ENCODE data around the gene RAD51B.

Gene RAD51B

GRCh38 chr14:68444449-68445168 is 625.0 kb downstream of the RAD51B start:
- H3K36me3 ChIP-seq = no peaks in the 10 kb centered on the region
- peak overlapping the region in 9 of 11 experiments; percentile 25 to 98 (median 97); a peak in 18 of 22 replicates for H3K27ac ChIP-seq
- H3K27me3 ChIP-seq = no peaks in the 10 kb centered on the region
- TF ChIP-seq Cebpa-rat (IDR thresholded peaks at IDR 0.05) = no peak
- H3K4me2 ChIP-seq = peak overlapping the region; percentile 27 to 97 (median 78)
- no peaks in the 10 kb centered on the region for H4K20me1 ChIP-seq
- H3K4me3 ChIP-seq = peak overlapping the region in 1 of 10 experiments; percentile 30; a peak in 1 of 20 replicates
- peaks cover 0 to 11% (median 5%) of the 10 kb centered on the region in 11 experiments; a peak in 10 of 22 replicates for H3K9me3 ChIP-seq (replicated peaks in 1 of 11)
- peak overlapping the region in 7 of 11 experiments; percentile 18 to 89 (median 75); a peak in 15 of 22 replicates for H3K9ac ChIP-seq
- H3K4me1 ChIP-seq = peaks cover 65 to 82% (median 79%) of the 10 kb centered on the region in 10 experiments

GRCh38 chr14:68446243-68447040 is 626.9 kb downstream of the RAD51B start:
- Histone ChIP-seq H3K4me1 (peaks cover 75 to 100% (median 95%) of the 10 kb centered on the region in 10 experiments), H3K36me3 (no peaks in the 10 kb centered on the region), H3K27ac (peak overlapping the region in 9 of 11 experiments; percentile 13 to 98 (median 97); a peak in 16 of 22 replicates), H4K20me1 (no peaks in the 10 kb centered on the region), H3K4me2 (peak overlapping the region in 9 of 11 experiments; percentile 27 to 97 (median 84); a peak in 16 of 22 replicates), H3K27me3 (no peaks in the 10 kb centered on the region), H3K4me3 (no peak overlapping the region), H3K9ac (peak overlapping the region in 3 of 11 experiments; percentile 76 to 89 (median 86); a peak in 5 of 22 replicates), H3K9me3 (replicated peaks in 1 of 11) (0 out of 22 replicates have a peak, but pooled peaks cover 0 to 4% (median 0%) of the 10 kb centered on the region in 11 experiments)
- TF ChIP-seq Cebpa-rat (IDR thresholded peaks at IDR 0.05) = no peak

- H3K27ac ChIP-seq = peak overlapping the region; percentile 13 to 98 (median 90); a peak in 19 of 22 replicates
- peaks cover 76 to 100% (median 98%) of the 10 kb centered on the region in 10 experiments for H3K4me1 ChIP-seq
- peak overlapping the region; percentile 32 to 97 (median 78); a peak in 21 of 22 replicates for H3K4me2 ChIP-seq
- no peaks in the 10 kb centered on the region for H4K20me1 ChIP-seq
- 0 out of 22 replicates have a peak, but pooled peaks cover 0 to 4% (median 0%) of the 10 kb centered on the region in 11 experiments for H3K9me3 ChIP-seq (replicated peaks in 1 of 11)
- H3K4me3 ChIP-seq = no peak overlapping the region
- no peaks in the 10 kb centered on the region for H3K27me3 ChIP-seq
- H3K9ac ChIP-seq = peak overlapping the region in 8 of 11 experiments; percentile 4 to 89 (median 57); a peak in 14 of 22 replicates
- TF ChIP-seq Cebpa-rat (IDR thresholded peaks at IDR 0.05) = no peak
- H3K36me3 ChIP-seq = no peaks in the 10 kb centered on the region
Observed at GRCh38 chr14:68447581-68448251, 628.1 kb downstream of the RAD51B start.

GRCh38 chr14:68448252-68448902 is 628.8 kb downstream of the RAD51B start:
- peaks cover 69 to 100% (median 95%) of the 10 kb centered on the region in 10 experiments for H3K4me1 ChIP-seq
- no peaks in the 10 kb centered on the region for H4K20me1 ChIP-seq
- H3K4me3 ChIP-seq = no peak overlapping the region
- peak overlapping the region in 7 of 11 experiments; percentile 42 to 89 (median 60); a peak in 14 of 22 replicates for H3K9ac ChIP-seq
- H3K9me3 ChIP-seq (replicated peaks in 1 of 11) = peaks cover 0 to 4% (median 0%) of the 10 kb centered on the region in 11 experiments; a peak in 1 of 22 replicates
- H3K27ac ChIP-seq = peak overlapping the region; percentile 13 to 98 (median 90); a peak in 19 of 22 replicates
- peak overlapping the region; percentile 32 to 97 (median 78); a peak in 21 of 22 replicates for H3K4me2 ChIP-seq
- no peaks in the 10 kb centered on the region for H3K36me3 ChIP-seq
- TF ChIP-seq Cebpa-rat (IDR thresholded peaks at IDR 0.05) = no peak
- no peaks in the 10 kb centered on the region for H3K27me3 ChIP-seq

- H3K4me1 ChIP-seq = peaks cover 58 to 100% (median 85%) of the 10 kb centered on the region in 10 experiments
- H3K27ac ChIP-seq = peak overlapping the region; percentile 1 to 98 (median 90); a peak in 21 of 22 replicates
- peak overlapping the region; percentile 20 to 91 (median 76); a peak in 20 of 22 replicates for H3K9ac ChIP-seq
- H3K36me3 ChIP-seq = peaks cover 0 to 4% (median 0%) of the 10 kb centered on the region in 11 experiments; a peak in 5 of 22 replicates
- peak in 5 of 11 experiments; percentile 54 to 79 (median 75); a peak in 8 of 22 replicates for TF ChIP-seq Cebpa-rat (IDR thresholded peaks at IDR 0.05)
- peaks cover 4 to 11% (median 7%) of the 10 kb centered on the region in 11 experiments for H3K9me3 ChIP-seq (replicated peaks in 1 of 11)
- peak overlapping the region; percentile 43 to 97 (median 77) for H3K4me2 ChIP-seq
- peak overlapping the region in 2 of 10 experiments; percentile 2 to 29; a peak in 2 of 20 replicates for H3K4me3 ChIP-seq
- no peaks in the 10 kb centered on the region for H3K27me3 ChIP-seq
- no peaks in the 10 kb centered on the region for H4K20me1 ChIP-seq
Observed at GRCh38 chr14:68449561-68450181, 630.1 kb downstream of the RAD51B start.

DNA sequence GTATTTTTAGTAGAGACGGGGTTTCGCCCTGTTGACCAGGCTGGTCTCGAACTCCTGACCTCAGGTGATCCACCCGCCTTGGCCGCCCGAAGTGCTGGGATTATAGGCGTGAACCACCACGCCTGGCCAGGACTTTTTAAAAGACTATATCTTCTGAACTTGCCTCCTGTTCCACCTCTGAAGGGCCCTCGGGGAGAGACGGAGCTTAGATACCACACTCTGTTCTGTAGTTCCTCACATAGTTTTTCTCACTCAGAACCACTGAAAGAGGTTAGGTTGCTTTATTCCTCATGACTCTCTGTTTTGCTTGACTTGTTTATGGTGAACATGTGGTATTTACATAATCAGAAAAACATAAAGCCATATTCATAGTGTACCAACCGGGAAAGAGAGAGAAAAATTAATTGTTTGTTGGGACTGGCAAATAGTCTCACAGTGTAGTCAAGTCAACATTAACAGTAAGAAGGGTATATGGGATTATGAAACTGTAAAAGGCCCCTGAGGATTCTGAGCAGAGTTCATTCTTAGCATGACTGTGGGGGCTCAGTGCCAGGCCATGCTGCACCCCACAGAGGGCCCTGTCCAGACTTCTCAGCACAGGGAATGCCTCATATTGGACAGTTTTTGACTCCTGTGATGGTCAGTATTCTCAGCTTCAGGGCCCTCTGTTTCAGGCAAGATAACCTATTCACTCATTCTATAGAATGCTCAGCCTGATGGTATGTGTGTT is 631.0 kb downstream of the RAD51B start:
- Histone ChIP-seq H4K20me1 (no peaks in the 10 kb centered on the region), H3K36me3 (peaks cover 0 to 11% (median 4%) of the 10 kb centered on the region in 11 experiments; a peak in 6 of 22 replicates), H3K9ac (peak overlapping the region in 9 of 11 experiments; percentile 59 to 91 (median 76); a peak in 17 of 22 replicates), H3K27me3 (no peaks in the 10 kb centered on the region), H3K4me2 (peak overlapping the region; percentile 43 to 97 (median 77)), H3K27ac (peak overlapping the region; percentile 9 to 98 (median 90); a peak in 20 of 22 replicates), H3K4me3 (no peak overlapping the region), H3K4me1 (peaks cover 52 to 93% (median 76%) of the 10 kb centered on the region in 10 experiments), H3K9me3 (replicated peaks in 1 of 11) (peaks cover 13 to 20% (median 16%) of the 10 kb centered on the region in 11 experiments)
- no peak for TF ChIP-seq Cebpa-rat (IDR thresholded peaks at IDR 0.05)
